HFFc6 (cell line): Measurements from ENCODE around the gene INHBC. TPM values are rescaled to one million over a fixed set of nuclear protein-coding genes. Genes with fewer than 3 reads are reported as not detected.
A peak's percentile ranks its signal among the peaks of the same experiment; 100 is the strongest.

Experiments
- DNase-seq: peaks from one replicate; pipeline ENCODE4 v3.0.0-alpha.2; 2018
- H3K27ac Mint-ChIP-seq: 2 replicates; pipeline ENCODE4 v1.8.0; 2020; ENCODE audit warnings: mild to moderate bottlenecking, mixed read lengths
- H3K27me3 Mint-ChIP-seq: 2 replicates; pipeline ENCODE4 v1.8.0; 2021; ENCODE audit warnings: mild to moderate bottlenecking, moderate library complexity, mixed read lengths; ENCODE audit not compliant: insufficient read depth
- H3K36me3 Mint-ChIP-seq: 2 replicates; pipeline ENCODE4 v1.8.0; 2021; ENCODE audit warnings: low read depth, mixed read lengths
- H3K4me1 Mint-ChIP-seq: 2 replicates; pipeline ENCODE4 v1.8.0; 2020; ENCODE audit warnings: low read depth, mixed read lengths
- H3K4me3 Mint-ChIP-seq: 2 replicates; pipeline ENCODE4 v1.8.0; 2020; ENCODE audit warnings: mild to moderate bottlenecking, moderate library complexity, mixed read lengths
- H3K9me3 Mint-ChIP-seq: 2 replicates; pipeline ENCODE4 v1.8.0; 2020; ENCODE audit warnings: mild to moderate bottlenecking, mixed read lengths
- CTCF ChIP-seq: fragments of 200-600 bp; sonication (generic); IDR thresholded peaks from 2 replicates; pipeline ENCODE4 v1.5.0; 2021; ENCODE audit warnings: antibody characterized with exemption, mild to moderate bottlenecking
- total RNA-seq, 6 experiments: library from RNA; stranded (reverse); fragmentation: NEBNext Ultra II Directional; extraction: Animal tissue kit (Norgen Biotek cat#: 25700); gene quantifications; 2 replicates in 1 of 6; 3 replicates in 5 of 6; pipeline ENCODE4 v1.2.3, GENCODE V29; 2021

Gene INHBC
- total RNA-seq, 6 experiments from 2014 or later = not detected

DNA sequence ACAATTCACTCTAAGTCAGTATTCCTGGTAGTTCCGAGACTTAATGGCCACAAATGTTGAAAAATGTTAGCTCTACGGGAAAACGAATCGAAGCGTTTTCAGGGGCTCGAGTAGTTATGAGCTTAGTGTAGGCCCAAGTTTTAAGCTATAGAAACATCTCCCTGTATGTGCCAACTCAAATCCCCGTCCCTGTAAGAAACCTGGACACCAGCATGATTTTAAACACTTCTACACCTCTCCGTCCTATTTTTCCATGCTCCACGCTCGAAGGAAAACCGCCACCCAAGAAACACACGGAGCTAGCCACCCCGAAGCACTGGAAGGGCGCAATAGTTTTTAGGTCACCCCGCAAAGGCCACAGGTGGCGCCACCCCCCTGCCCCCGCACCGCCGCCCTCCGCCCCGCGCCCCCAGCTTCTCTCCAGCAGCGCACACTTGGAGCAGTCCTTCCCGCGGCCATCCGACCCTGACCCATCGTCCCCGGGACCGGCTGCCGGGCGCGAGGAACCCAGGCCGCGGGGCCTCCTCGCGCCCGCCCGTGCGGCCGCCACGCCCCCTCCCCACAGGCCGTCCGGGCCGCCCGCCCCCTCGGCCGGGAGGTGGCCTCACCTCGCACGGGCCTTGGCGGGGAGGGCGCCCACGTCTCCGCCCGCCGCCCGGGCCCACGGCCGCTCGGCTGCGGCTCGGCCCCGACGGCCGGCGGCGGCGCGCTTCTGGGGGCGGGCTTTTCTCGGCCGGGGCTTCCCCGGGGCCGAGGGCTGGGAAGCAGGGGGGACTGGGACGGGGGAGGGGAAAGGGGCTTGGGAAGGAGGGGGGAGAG, 4.3 kb upstream of the INHBC start:
- peak; percentile 49; the same call in 1 of the 2 replicates for TF ChIP-seq CTCF
- peaks cover 22% of the 10 kb centered on the region for H3K4me1 Mint-ChIP-seq
- no peaks in the 10 kb centered on the region; the same call in none of the 2 replicates for H3K27me3 Mint-ChIP-seq
- DNase-seq = peak; percentile 6
- no peaks in the 10 kb centered on the region; the same call in 1 of the 2 replicates for H3K36me3 Mint-ChIP-seq
- H3K4me3 Mint-ChIP-seq = peak overlapping the region; percentile 93
- H3K9me3 Mint-ChIP-seq = no peaks in the 10 kb centered on the region
- peak overlapping the region; percentile 97 for H3K27ac Mint-ChIP-seq

GRCh38 chr12:57430931-57431566, 3.5 kb upstream of the INHBC start, which contains the start of gene R3HDM2:
Gene R3HDM2, minus strand, starts transcription at chr12:57431043. Its CDS starts 120,615 bp downstream, at chr12:57310428.
- Mint-ChIP-seq H3K4me1 (peaks cover 22% of the 10 kb centered on the region), H3K4me3 (peak within 1 kb of the TSS; percentile 93), H3K27me3 (no peaks in the 10 kb centered on the region; the same call in none of the 2 replicates), H3K9me3 (no peaks in the 10 kb centered on the region), H3K36me3 (no peaks in the 10 kb centered on the region), H3K27ac (peak within 1 kb of the TSS; percentile 97)
- DNase-seq = peak; percentile 91
- no peak for TF ChIP-seq CTCF

DNA sequence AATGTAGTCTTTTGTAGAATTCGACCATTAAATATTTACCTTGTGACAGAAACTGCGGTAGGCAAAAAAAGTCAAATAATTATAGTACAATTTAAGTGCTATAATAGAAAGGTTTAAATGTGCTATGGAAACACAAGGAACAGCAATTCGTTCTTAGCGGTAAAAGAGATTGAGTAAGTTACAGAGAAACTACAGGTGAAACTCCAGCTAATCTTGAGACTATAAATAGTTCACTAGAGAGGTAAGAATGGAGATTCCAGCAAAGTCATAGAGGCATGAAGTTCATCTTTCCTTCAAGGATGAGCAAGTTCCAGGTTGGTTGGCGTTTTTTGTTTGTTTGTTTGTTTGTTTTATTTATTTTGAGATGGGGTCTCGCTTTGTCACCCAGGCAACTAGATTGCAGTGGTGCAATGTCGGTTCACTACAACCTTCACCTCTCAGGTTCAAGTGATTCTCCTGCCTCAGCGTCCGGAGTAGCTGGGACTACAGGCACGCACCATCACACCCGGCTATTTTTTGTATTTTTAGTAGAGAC, 2.9 kb upstream of the INHBC start:
- Mint-ChIP-seq H3K27ac (peak overlapping the region; percentile 96), H3K27me3 (no peaks in the 10 kb centered on the region; the same call in none of the 2 replicates), H3K4me3 (peak overlapping the region; percentile 91), H3K9me3 (no peaks in the 10 kb centered on the region), H3K36me3 (no peaks in the 10 kb centered on the region), H3K4me1 (peaks cover 22% of the 10 kb centered on the region)
- DNase-seq = no peak
- no peak for TF ChIP-seq CTCF

- DNase-seq = no peak
- Mint-ChIP-seq H3K27me3 (no peaks in the 10 kb centered on the region; the same call in 1 of the 2 replicates), H3K27ac (no peak overlapping the region)
Measured at GRCh38 chr12:57433370-57433769, 1.2 kb upstream of the INHBC start.

More at GRCh38 chr12:57433370-57433769, 1.2 kb upstream of the INHBC start:
- Mint-ChIP-seq H3K36me3 (no peaks in the 10 kb centered on the region), H3K4me3 (no peak overlapping the region), H3K4me1 (peaks cover 22% of the 10 kb centered on the region), H3K9me3 (no peaks in the 10 kb centered on the region)
- TF ChIP-seq CTCF = no peak
